K562 (cell line): Measurements from ENCODE around the gene AQP1. TPM values are rescaled to one million over a fixed set of nuclear protein-coding genes. Genes with fewer than 3 reads are reported as not detected.
A peak's percentile ranks its signal among the peaks of the same experiment; 100 is the strongest.

ENCODE experiments used
- ATAC-seq: fragments of 200-7000 bp; cut with Tn5 transposase; 3 replicates; pipeline ENCODE4 v1.9.1; 2020; ENCODE audit warnings: moderate library complexity
- BruUV-seq: library from RNA; stranded (reverse); fragments of 400-500 nt; replicated peaks from 2 replicates; lab custom pipeline; 2021; lab: Mats Ljungman, UMichigan
- CTCF ChIA-PET: fragments of 300-600 bp; formaldehyde crosslinking; extraction: SDS; loops from one replicate; lab custom pipeline; 2021; ENCODE audit warnings: low intra/inter-chr PET ratio; lab: Yijun Ruan, JAX
- POLR2A ChIA-PET: fragments of 300-600, 350-650 bp; sonication (Branson Sonifier 250); formaldehyde crosslinking; extraction: SDS; loops from one replicate; lab custom pipeline; 2021; ENCODE audit warnings: antibody characterized with exemption, inconsistent platforms; lab: Yijun Ruan, JAX
- DNase-seq, 4 experiments: peaks; one replicate each; pipeline versions ENCODE4 v3.0.0 to v3.0.0-alpha.2; 2011 to 2018; ENCODE audit warnings: low spot score in 3 of 4, mixed read lengths in 3 of 4; ENCODE audit errors: extremely low read depth in 1 of 4
- FAIRE-seq: peaks from 2 replicates; lab custom pipeline; 2011; peaks lifted over from hg19 to GRCh38; lab: Jason Lieb, UNC
- H2AFZ ChIP-seq: 2 replicates; pipeline ENCODE4 v1.6.0; 2011; ENCODE audit warnings: low read depth, low read length, control low read depth, inconsistent platforms
- H3K27ac ChIP-seq: fragments of 200-600 bp; 3 replicates; pipeline ENCODE4 v1.8.0; 2011; ENCODE audit warnings: low read depth, mild to moderate bottlenecking, control low read depth, inconsistent platforms, low read length, moderate library complexity, mixed read lengths; ENCODE audit errors: extremely low read depth
- H3K27me3 ChIP-seq, 2 experiments: fragments of 300-600 bp in 1 of 2; 2 replicates in 1 of 2; 3 replicates in 1 of 2; pipeline versions ENCODE4 v1.6.0 to v1.8.0; 2011; ENCODE audit warnings: inconsistent platforms in 2 of 2, low read length in 2 of 2, mild to moderate bottlenecking in 1 of 2, mixed read lengths in 1 of 2, moderate library complexity in 1 of 2; ENCODE audit not compliant: control insufficient read depth in 2 of 2, insufficient read depth in 2 of 2
- H3K36me3 ChIP-seq: fragments of 300-600 bp; 3 replicates; pipeline ENCODE4 v1.8.0; 2011; ENCODE audit warnings: mild to moderate bottlenecking, low read length, inconsistent platforms; ENCODE audit not compliant: control insufficient read depth, insufficient read depth
- H3K4me1 ChIP-seq, 2 experiments: fragments of 200-600 bp in 1 of 2; replicated peaks in 1 of 2; 2 replicates in 1 of 2; 3 replicates in 1 of 2; pipeline versions ENCODE4 v1.5.1 to v1.8.0; 2011; ENCODE audit warnings: inconsistent platforms in 2 of 2, low read length in 2 of 2, mild to moderate bottlenecking in 1 of 2, mixed read lengths in 1 of 2, moderate library complexity in 1 of 2; ENCODE audit not compliant: control insufficient read depth in 2 of 2, insufficient read depth in 2 of 2
- H3K4me2 ChIP-seq: 2 replicates; pipeline ENCODE4 v1.6.1; 2011; ENCODE audit warnings: low read length, control low read depth, inconsistent platforms, mixed read lengths; ENCODE audit not compliant: insufficient read depth
- H3K4me3 ChIP-seq: fragments of 200-600 bp; sonication (generic), shearing (Covaris generic); 2 replicates; pipeline ENCODE4 v1.5.1; 2016; ENCODE audit warnings: control low read depth, inconsistent platforms
- H3K79me2 ChIP-seq: fragments of 200-600 bp; 3 replicates; pipeline ENCODE4 v1.8.0; 2011; ENCODE audit warnings: low read length, inconsistent platforms; ENCODE audit not compliant: control insufficient read depth, insufficient read depth
- H3K9ac ChIP-seq, 2 experiments: 2 replicates each; pipeline versions ENCODE4 v1.6.0 to v1.6.1; 2011; ENCODE audit warnings: low read depth in 2 of 2, low read length in 2 of 2, control low read depth in 1 of 2, inconsistent platforms in 1 of 2, mild to moderate bottlenecking in 1 of 2, mixed read lengths in 1 of 2; ENCODE audit not compliant: insufficient read depth in 1 of 2
- H3K9me1 ChIP-seq: one replicate; pipeline ENCODE4 v1.6.0; 2011; ENCODE audit warnings: inconsistent platforms, mild to moderate bottlenecking, low read length, moderate library complexity; ENCODE audit not compliant: control insufficient read depth, insufficient read depth
- H3K9me3 ChIP-seq: replicated peaks from 2 replicates; pipeline ENCODE4 v1.5.1; 2011; ENCODE audit warnings: low read depth, low read length, inconsistent platforms; ENCODE audit not compliant: control insufficient read depth, insufficient read depth
- H4K20me1 ChIP-seq: replicated peaks from 2 replicates; pipeline ENCODE4 v1.6.1; 2011; ENCODE audit warnings: low read length, inconsistent platforms, mixed read lengths; ENCODE audit not compliant: control insufficient read depth, insufficient read depth
- BCOR ChIP-seq: fragments of 450-650 bp; IDR thresholded peaks from 2 replicates; pipeline ENCODE4 v1.6.1; 2016
- CBX8 ChIP-seq: fragments of 200-600 bp; sonication (generic); IDR thresholded peaks from 2 replicates; pipeline ENCODE4 v1.6.1; 2012; ENCODE audit warnings: borderline replicate concordance, mixed run types, low read depth, mild to moderate bottlenecking, moderate library complexity, mixed read lengths, low read length, control low read depth, inconsistent platforms; ENCODE audit not compliant: poor library complexity, severe bottlenecking; ENCODE audit errors: extremely low read depth
- KDM1A ChIP-seq, 2 experiments: fragments of 450-650 bp; IDR thresholded peaks; 2 replicates each; pipeline ENCODE4 v1.6.1; 2016; ENCODE audit warnings: mild to moderate bottlenecking in 2 of 2
- PTBP1 ChIP-seq: fragments of 200-400 bp; formaldehyde crosslinking; IDR thresholded peaks from 2 replicates; pipeline ENCODE4 v1.6.1; 2017; ENCODE audit warnings: low read depth, low read length
- RBM25 ChIP-seq: fragments of 200-400 bp; formaldehyde crosslinking; IDR thresholded peaks from 2 replicates; pipeline ENCODE4 v1.6.1; 2018; ENCODE audit warnings: low read length, low read depth, moderate library complexity; ENCODE audit not compliant: severe bottlenecking
- ZFP36 ChIP-seq: fragments of 150-350 bp; IDR thresholded peaks from 2 replicates; pipeline ENCODE4 v1.6.1; 2018; ENCODE audit warnings: low read length, low read depth; ENCODE audit not compliant: partially characterized antibody
- WGBS: fragments of 100-300 bp; shearing (Covaris generic); methylation state at CpG from one replicate; pipeline ENCODE4 v1.1.6; 2016; ENCODE audit warnings: low coverage, mixed read lengths; ENCODE audit not compliant: insufficient coverage; ENCODE audit errors: missing lambda C conversion rate; 5-methylcytosine and 5-hydroxymethylcytosine counted together
- in situ Hi-C: fragments of 300-500 bp; cut with MboI; formaldehyde crosslinking; loops from 4 replicates; pipeline ENCODE4 v1.15.0; 2018; ENCODE audit warnings: inconsistent platforms, mixed read lengths
- intact Hi-C: fragments of 100-400 bp; cut with micrococcal nuclease; formaldehyde crosslinking; loops from 2 replicates; pipeline ENCODE4 v1.14.2; 2022
- polyA plus RNA-seq, 8 experiments: library from polyadenylated mRNA; depleted of rRNA in 4 of 8; stranded (reverse) in 5 of 8; unstranded in 3 of 8; fragments of >200 nt; fragmentation: Nextera tagmentation in 2 of 8; fragmentation: Illumina TruSeq in 1 of 8; extraction: Ambion mirVana in 2 of 8; extraction: Trizol in 1 of 8; gene quantifications; 2 replicates each; pipeline versions ENCODE4 v1.2.1 to v1.2.3, GENCODE V29; 2011 to 2014; ENCODE audit warnings: inconsistent platforms in 1 of 8, missing spikeins in 1 of 8
- total RNA-seq, 7 experiments: library from RNA; depleted of rRNA in 6 of 7; stranded (reverse); fragments of >200 nt in 6 of 7; fragmentation: Illumina TruSeq in 2 of 7; extraction: Trizol in 2 of 7; gene quantifications; 2 replicates each; pipeline versions ENCODE4 v1.2.1 to v1.2.3, GENCODE V29; 2011 to 2021; ENCODE audit warnings: low replicate concordance in 1 of 7

AQP1 gene
- total and polyA plus RNA-seq, 9 of the 15 experiments (the other 6 are each of a cell fraction or from before 2014, with no cell fraction given) = 0.18 to 12.6 (median 4.1) TPM

GRCh38 chr7:30897770-30898169, 13.9 kb upstream of the AQP1 start:
- Histone ChIP-seq H3K9me3 (no peaks in the 10 kb centered on the region), H3K27me3 (no peaks in the 10 kb centered on the region), H3K4me1 (peaks cover 31 to 65% of the 10 kb centered on the region in 2 experiments), H2AFZ (no peak overlapping the region), H3K9ac (peak overlapping the region in 1 of 2 experiments; percentile 77; a peak in 2 of 4 replicates), H3K79me2 (no peaks in the 10 kb centered on the region), H3K27ac (peak overlapping the region; percentile 32; the same call in 2 of the 3 replicates), H3K4me3 (no peak overlapping the region), H3K36me3 (no peaks in the 10 kb centered on the region), H4K20me1 (no peaks in the 10 kb centered on the region; the same call in 1 of the 2 replicates), H3K4me2 (peak overlapping the region; percentile 44; the same call in 1 of the 2 replicates), H3K9me1 (no peaks in the 10 kb centered on the region)
- in situ Hi-C loops (no loop called here), intact Hi-C loops (loop anchor here (2.0 to 10.0 kb wide), 4 partner anchors 17 to 135 kb away; no protein-coding TSS in a partner anchor)
- WGBS = 7% methylated on average over 2 of the region's 2 CpGs
- POLR2A ChIA-PET = interaction anchor here (0.8 to 1.1 kb wide), 3 partner anchors 12 to 38 kb away, joined by 3 read pairs; no protein-coding TSS in a partner anchor
- FAIRE-seq (peak; percentile 11), DNase-seq (no peak), ATAC-seq (no peak)
- BruUV-seq = no TSS peak
- TF ChIP-seq PTBP1 (peak; percentile 54; the same call in 1 of the 2 replicates), CBX8 (no peak), ZFP36 (peak; percentile 86), RBM25 (peak; percentile 83), BCOR (peak; percentile 90), KDM1A (IDR thresholded peaks at IDR 0.05) (peak in 1 of 2 experiments; percentile 24; a peak in 1 of 4 replicates)
- CTCF ChIA-PET = no interaction called here
